Stimulated activated CD4-positive, alpha-beta T cell treated with anti-CD3 and anti-CD28 coated beads, Interleukin-2, amount 100 ng/mL, for 48 hours (primary cell): ENCODE data around the gene C19orf53.
"Not testable (repeated sequence)": the region's sequence is repeated elsewhere in the genome, so short reads cannot be mapped to it uniquely, and the experiment has no call there.

Source experiments
- DNase-seq, 2 donors: peaks; one replicate each; pipeline ENCODE4 v3.0.0-alpha.2; 2020

Gene C19orf53

DNA sequence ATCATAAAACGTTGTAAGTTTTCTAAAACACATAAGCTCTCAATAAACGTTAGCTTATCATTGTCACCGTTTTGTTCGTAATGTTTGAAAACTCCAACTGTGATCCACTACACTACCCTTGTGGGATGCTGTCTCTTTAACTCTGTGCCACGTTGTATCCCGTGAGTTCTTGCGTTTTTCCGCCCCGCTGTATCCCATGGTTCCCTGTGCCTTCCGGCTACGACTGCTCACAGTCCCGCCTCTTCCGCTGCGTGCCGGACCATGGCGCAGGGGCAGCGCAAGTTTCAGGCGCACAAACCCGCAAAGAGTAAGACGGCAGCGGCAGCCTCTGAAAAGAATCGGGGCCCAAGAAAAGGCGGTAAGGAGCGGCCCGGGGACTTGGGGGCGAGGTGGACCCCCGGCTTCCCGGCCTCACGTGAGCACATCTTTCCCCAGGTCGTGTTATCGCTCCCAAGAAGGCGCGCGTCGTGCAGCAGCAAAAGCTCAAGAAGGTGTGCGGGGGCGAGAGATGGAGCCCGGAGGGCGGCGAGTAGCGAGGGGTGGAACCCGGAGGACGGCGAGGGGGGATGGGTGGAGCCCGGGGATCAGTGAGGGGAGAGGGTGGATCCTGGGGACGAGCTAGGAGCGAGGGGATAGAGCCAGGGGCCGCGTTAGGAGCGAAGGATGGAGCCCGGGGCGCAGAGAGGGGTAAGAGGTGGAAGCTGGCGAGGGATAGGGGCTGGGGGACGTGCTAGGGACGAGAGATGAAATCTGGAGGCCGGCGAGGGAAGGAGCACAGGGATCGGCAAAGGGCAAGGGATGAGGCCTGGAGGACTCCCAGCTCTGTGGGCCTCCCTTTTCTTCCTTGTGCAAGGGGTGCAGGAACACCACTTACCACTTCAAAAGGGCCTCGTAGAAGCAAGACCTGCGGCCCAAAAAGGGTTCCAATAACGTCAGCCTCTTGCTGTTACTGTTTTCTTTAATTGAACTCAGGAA is at the start of gene C19orf53:
TSS of gene C19orf53 (plus strand) at position 240 of the 975 bp plus-strand sequence. CDS start at position 262, 22 bp downstream.
- peak; percentile 78 to 85 for DNase-seq

- DNase-seq = no peak
Observed at GRCh38 chr19:13726323-13726722, 47.9 kb upstream of the C19orf53 start.

DNA sequence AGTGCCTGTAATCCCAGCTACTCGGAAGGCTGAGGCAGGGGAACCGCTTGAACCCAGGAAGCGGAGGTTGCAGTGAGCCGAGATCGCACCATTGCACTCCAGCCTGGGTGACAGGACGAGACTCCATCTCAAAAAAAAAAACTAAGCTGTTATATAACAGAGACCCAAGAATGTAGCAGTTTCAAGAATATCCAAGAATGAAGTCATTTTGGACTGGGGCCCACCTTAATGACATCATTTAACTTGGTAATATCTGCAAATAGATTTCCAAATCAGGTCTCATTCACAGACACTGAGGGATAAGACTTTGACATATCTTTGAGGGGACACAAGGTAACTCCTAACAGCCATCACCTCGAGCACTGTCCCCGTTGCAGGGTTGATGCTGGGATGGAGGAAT is 46.5 kb upstream of the C19orf53 start:
- no peak for DNase-seq

DNA sequence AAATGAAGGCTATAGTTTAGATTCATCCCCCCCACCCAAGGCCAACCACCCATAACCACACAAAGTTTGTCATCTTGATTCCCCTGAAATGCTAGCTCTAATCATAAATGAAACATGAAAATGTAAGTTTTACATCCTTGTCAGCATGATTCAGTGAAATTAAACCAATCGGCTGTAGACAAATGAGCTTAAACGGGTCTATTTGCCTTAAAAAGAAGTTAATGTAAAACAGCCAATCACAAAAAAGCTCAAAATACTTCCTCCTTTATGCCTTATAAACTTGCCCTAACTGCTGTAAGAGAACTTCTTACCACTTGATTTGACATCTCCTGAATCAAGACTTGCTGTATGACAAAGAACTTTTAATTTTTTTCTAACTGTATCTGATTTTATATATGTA is 44.4 kb upstream of the C19orf53 start:
- DNase-seq = no peak

GRCh38 chr19:13731147-13731964 is 42.9 kb upstream of the C19orf53 start:
- peak; percentile 90 to 93 for DNase-seq

DNA sequence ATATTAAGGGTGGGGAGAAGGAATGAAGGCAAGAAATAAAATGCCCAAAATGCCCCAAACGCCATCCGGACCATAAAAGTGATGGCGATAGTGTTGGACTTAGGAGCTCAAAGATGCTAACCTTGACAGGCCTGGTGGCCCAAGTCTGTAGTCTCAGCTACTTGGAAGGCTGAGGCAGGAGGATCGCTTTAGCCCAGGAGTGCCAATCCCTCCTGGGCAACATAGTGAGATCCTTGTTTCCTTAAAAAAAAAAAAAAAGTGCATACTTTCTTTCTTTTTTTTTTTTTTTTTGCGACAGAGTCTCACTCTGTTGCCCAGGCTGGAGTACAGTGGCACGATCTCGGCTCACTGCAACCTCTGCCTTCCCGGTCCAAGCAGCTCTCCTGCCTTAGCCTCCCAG is 41.9 kb upstream of the C19orf53 start:
- no peak for DNase-seq

DNA sequence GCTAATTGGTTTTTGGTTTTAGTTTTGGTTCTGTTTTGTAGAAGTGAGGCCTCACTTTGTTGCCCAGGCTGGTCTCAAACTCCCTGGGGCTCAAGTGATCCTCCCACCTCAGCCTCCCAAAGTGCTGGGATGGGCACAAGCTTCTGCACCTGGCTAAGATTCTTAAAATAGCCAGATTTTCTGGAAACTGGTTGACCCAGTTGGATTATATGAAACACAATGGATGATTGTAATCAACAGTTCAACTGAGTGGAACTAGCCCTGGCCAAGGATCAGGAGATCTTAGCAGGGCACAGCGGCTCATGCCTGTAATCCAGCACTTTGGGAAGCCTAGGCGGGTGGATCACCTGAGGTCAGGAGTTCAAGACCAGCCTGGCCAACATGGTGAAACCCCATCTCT is 39.5 kb upstream of the C19orf53 start:
- no peak for DNase-seq

DNA sequence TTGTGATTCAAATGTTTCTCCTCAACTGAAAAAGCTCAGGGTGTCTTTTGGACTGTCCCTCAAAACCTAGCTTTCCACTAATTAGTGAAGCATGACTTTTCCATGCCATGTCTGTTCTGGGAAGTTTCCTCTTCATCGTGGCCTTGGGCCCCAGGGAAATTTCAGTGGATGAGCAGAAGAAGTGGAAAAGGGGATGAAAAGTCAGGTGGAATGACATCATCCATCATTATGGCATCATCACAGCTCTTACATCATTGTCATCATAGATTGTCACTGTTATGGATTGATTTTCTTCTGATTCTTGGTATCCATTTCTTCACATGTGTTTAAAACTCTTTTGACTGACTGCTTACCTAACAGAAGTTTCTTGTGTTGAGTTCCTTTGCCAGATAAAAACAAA is 36.2 kb upstream of the C19orf53 start:
- DNase-seq = no peak

DNA sequence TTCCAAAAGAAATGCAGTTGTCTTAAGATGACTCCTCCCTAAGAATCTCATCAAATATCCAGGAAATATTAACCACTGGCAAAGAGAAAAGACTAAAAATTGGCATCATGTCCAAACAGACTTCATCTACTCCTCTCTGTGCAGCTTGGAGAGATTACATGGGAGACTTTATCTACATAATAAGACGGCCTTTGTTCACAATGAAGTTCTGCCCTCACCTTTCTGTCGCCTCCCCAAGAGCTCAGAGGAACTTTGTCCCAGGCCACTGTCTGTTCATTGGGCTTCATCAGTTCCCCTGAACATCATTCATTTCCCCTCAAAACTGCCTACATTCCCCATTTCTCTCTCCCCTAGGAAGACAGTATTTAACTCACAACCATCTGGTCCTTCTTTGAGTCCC is 32.4 kb upstream of the C19orf53 start:
- DNase-seq = no peak

DNA sequence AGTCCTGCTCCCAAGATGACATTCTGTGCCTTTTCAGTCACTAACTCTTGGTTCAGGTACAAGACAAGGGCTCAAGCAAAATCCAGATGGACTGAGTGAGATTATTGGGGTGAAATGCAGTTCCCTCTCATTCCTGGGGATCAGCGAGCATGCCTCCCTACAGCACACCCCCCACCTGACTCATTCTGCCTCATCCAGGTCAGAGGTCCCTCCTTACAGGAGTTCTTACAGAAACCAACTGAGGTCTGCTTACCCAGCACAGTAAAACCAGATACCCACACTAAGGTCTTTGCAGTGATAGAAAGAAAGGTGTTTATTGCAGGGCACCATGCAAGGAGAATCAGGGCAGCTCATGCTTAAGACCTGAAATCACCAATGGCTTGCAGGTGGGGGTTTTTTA is 31.5 kb upstream of the C19orf53 start:
- no peak for DNase-seq

- no peak for DNase-seq
Observed at GRCh38 chr19:13744174-13744573, 30.1 kb upstream of the C19orf53 start.

GRCh38 chr19:13747098-13747453 is 27.2 kb upstream of the C19orf53 start:
- no peak for DNase-seq

- DNase-seq = no peak
Observed at GRCh38 chr19:13748169-13748828, 26.0 kb upstream of the C19orf53 start.

GRCh38 chr19:13751436-13751835 is 22.8 kb upstream of the C19orf53 start:
- DNase-seq = no peak

- not testable (repeated sequence) for DNase-seq
Observed at GRCh38 chr19:13753622-13754021, 20.6 kb upstream of the C19orf53 start.

- DNase-seq = no peak
Observed at GRCh38 chr19:13756210-13756609, 18.0 kb upstream of the C19orf53 start.

DNA sequence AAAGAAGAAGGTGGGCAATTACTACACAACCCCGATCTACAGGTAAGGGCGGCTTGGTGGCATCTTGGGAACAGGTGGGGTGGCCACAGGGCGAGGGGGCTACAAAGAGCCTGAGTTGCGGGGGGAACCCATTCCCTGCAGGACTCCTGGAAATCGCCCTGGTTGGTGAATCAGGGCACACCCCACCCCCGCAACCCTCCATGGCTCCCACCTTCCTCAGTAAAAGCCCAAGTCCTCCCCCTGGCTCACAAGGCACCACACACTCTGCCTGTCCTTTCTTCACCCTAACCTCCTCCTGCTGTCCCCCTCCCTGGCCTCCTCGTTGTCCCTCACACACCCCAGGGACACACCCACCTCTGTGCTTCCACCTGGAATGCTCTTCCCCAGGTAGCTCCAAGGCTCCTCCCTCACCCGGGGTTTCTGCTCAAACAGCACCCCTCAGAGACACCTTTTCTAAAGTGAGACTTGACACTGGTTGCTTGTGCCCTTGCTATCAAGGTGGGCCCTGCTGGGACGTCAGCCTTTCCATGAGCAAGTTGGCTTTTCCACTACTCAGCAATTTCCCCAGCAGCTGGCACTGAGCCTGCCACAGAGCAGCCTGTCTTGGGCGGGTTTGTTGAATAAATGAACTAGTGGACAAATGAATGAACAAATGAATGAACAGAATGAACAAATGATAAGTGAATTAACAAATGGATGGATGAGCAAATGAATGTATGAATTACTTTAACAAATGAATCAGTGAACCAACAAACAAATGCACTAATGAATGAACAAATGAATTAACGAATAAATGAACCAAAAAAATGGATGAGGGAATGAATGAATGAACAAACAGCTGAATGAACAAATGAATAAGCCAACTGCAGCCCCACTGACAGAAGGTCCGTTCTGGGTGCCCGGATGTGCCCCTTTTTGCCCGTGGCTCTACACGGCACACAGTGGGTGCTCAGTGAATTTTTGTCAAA is 16.2 kb upstream of the C19orf53 start:
- DNase-seq = no peak

DNA sequence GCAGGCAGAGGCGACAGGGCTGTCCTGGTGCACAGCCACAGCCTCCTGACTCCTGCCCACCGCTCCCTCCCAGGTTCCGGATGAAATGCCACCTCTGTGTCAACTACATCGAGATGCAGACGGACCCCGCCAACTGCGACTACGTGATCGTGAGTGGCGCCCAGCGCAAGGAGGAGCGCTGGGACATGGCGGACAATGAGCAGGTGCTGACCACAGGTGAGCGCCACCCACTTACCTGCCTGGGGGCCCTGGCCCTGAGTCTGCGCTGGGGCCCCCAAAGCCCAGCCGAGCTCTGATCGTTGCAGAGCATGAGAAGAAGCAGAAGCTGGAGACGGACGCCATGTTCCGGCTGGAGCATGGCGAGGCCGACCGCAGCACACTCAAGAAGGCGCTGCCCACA is 15.5 kb upstream of the C19orf53 start:
- DNase-seq = no peak

GRCh38 chr19:13761423-13761822 is 12.8 kb upstream of the C19orf53 start:
- DNase-seq = no peak

DNA sequence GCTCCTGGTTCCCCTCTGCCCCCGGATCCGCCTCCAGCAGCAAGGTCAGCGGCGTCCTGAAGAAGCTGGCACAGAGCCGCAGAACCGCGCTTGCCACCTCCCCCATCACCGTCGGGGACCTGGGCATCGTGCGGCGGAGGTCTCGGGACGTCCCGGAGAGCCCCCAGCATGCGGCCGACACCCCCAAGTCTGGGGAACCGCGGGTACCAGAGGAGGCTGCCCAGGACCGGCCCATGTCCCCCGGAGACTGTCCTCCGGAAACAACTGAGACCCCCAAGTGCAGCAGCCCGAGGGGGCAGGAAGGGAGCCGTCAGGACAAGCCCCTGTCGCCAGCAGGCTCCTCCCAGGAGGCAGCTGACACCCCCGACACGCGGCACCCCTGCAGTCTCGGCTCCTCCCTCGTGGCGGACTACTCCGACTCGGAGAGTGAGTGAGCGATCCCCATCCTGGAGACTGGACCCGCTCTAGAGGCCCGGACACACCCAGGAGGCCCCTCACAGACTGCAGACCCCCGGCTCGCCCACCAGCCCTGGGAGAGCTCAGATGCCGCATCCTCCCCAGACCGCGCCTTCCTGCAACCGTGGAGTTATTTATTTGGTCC is 11.5 kb upstream of the C19orf53 start:
- no peak for DNase-seq

DNA sequence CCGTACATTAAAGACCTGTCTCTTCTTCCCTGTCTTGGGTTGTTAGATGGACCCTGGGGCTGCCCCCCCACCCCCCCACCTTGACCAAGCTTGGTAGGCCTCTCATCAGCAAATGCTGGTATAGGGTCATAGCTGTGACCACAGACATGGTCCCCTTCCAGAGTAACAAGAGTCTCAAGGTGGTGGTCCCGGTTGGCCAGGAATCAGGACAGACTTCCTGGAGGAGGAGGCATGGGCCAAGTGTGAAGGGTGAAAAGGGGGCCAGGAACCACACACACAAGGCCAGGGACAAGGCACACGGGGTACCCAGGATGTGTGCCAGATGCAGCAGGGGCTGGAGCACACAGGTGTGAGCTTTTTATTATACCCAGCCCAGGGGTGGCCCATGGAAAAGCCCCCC is 11.0 kb upstream of the C19orf53 start:
- DNase-seq = no peak
